Choroid plexus epithelial cell (primary cell): ENCODE results near the gene CDK5.
A peak's percentile ranks its signal among the peaks of the same experiment; 100 is the strongest.

Experiments used
- DNase-seq: peaks from one replicate; pipeline ENCODE4 v3.0.0-alpha.2; 2010; ENCODE audit warnings: low read depth
- H3K4me3 ChIP-seq: 2 replicates; pipeline ENCODE4 v1.5.1; 2011; ENCODE audit warnings: low read depth, mild to moderate bottlenecking, control low read depth, low read length, moderate library complexity
- CTCF ChIP-seq: conservative IDR thresholded peaks from 2 replicates; pipeline ENCODE4 v1.5.1; 2011; ENCODE audit warnings: low read depth, mild to moderate bottlenecking, control low read depth, inconsistent platforms, low read length, moderate library complexity

CDK5 gene

GRCh38 chr7:151060113-151060415 is 2.4 kb upstream of the CDK5 start:
- no peak for TF ChIP-seq CTCF
- peak overlapping the region; percentile 77 for H3K4me3 ChIP-seq
- no peak for DNase-seq

- DNase-seq, result peak; percentile 74
- peak within 1 kb of the TSS; percentile 78 for H3K4me3 ChIP-seq
- TF ChIP-seq CTCF, result peak; percentile 62
Measured at GRCh38 chr7:151059367-151060112, 1.8 kb upstream of the CDK5 start, which contains the start of gene SLC4A2. SLC4A2 (plus strand) TSS chr7:151059589; CDS start chr7:151061988, 2,399 bp downstream.

- peak overlapping the region; percentile 78 for H3K4me3 ChIP-seq
- peak; percentile 66 for DNase-seq
- no peak for TF ChIP-seq CTCF
Measured at GRCh38 chr7:151058781-151059366, 1.2 kb upstream of the CDK5 start.

GRCh38 chr7:151057989-151058780 is 488 bp upstream of the CDK5 start:
- TF ChIP-seq CTCF, result no peak
- DNase-seq, result peak; percentile 100
- H3K4me3 ChIP-seq, result peak overlapping the region; percentile 78

- no peak for DNase-seq
- no peak for TF ChIP-seq CTCF
- H3K4me3 ChIP-seq, result peak overlapping the region; percentile 78
Measured at GRCh38 chr7:151056666-151057505, 811 bp downstream of the CDK5 start.

GRCh38 chr7:151056283-151056665 is 1.4 kb downstream of the CDK5 start:
- DNase-seq, result no peak
- no peak overlapping the region for H3K4me3 ChIP-seq
- no peak for TF ChIP-seq CTCF
